Hypothalamus (tissue), 51 donors: ENCODE results near the gene FTCD.

Source experiments
- DNase-seq, 51 donors: peaks; one replicate each; lab custom pipeline; 2025; lab: John Stamatoyannopoulos, UW

The FTCD gene

DNA sequence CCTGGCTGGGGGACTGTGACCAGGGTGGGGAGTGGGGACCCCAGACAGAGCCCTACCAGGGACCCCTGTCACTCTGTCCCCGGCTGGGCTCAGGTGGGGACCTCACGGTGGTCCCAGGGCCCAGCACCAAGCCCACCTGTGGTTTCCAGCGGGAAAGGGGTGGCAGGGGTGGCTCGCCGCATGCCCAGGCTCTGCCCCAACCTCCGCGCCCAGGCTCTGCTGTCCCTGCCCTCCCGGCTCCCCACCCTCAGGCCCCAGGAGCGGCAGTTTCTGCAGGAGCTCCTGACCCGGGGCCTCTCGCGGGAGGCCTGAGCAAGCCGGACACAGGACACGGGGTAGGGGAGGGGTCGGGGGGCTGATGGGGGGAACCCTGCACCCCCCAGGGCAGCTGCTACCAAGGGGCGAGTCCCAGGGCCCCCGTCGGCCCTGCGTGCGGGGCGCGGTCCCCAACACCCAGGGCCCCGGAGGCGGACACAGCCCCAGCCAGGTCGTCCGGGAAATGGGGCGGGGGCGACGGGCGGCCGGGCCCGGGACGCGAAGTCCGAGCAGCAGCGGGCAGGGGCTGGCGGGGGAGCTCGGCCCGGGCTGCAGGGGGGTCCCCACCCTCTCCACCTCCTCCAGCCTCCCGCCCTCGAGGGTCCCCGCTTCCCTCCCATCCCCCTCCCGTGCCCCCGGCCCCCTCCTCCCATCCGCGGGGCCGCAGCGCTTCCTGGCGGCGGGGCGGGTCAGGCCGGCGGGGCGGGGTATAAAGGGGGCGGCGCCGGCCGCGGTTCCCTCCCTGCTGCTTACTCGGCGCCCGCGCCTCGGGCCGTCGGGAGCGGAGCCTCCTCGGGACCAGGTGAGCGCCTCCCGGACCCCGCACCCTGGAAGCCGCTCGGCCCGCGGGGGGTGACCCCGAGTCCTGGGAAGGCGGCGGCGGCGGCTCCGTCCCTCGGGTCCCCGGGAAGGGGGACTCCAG lies 57.8 kb downstream of the FTCD start, which contains the start of gene COL6A2:
COL6A2 (plus strand) TSS at position 777 of the 958 bp plus-strand sequence.
- DNase-seq = no peak

DNA sequence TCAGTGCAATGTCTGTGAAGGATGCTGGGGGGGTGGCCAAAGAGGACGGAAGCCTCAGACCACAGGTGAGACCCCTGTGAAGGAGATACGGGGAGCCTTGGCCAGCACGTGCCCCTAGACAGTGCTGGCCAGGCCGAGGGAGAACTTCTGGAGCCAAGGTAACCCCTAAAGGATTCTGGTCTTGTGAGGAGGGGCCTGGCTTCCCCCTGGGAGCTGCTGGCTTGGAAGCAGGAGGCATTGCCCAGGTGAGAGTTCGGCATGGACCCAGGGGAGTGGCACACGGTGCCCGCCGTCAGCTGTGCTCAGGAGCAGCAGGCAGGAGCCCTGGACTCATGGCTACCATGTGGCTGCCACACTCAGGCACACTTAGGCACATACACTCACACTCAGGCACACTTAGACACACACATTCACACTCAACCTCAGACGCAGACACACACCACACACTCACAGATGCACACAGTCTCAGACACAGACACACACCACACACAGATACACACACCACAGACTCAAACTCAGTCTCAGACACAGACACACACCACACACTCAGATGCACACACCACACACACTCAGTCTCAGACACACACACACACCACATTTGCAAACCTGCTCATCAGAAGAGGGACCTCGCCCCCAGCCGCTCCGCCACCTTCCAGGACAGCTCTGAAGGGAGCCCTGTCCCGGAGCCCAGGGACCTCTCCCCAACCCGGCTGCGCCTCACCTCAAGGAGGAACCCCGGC lies 58.6 kb downstream of the FTCD start:
- no peak for DNase-seq

DNA sequence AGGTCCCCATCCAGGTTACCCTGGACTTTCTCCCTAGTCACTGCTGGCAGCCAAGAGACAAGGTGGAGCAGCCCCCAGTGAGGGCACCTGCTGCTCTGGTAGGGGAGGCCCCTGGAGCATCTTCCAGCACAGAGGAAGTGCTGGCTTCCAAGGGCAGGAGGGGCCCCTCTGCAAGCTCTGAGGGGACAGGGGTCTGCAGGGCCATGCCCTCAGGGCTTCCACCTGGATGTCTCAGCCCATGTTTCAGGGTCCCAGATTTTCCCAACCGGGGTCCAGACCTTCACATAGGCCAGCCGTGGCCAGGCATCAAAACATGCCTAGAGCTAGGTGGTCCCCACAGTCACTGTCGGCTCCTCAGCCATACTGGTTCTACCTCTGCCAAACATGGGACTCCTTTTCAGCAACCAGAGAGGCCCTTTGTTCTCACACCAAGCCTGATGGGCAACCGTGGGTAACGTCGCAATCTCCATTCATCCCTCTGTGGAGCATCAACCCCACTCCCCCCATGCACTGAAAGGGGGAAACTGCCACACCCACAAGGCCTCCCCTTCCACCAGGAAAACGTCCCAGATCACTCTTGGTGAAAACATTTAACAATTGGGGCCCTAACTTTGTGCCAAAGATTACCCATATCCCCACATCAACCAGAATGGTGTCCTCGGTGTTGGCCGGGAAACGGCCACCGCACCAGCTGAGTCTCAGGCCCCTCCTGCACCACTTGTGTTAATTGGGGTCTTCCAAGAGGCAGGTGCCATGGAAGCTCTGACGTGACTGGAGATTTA lies 59.4 kb downstream of the FTCD start:
- DNase-seq = no peak

DNA sequence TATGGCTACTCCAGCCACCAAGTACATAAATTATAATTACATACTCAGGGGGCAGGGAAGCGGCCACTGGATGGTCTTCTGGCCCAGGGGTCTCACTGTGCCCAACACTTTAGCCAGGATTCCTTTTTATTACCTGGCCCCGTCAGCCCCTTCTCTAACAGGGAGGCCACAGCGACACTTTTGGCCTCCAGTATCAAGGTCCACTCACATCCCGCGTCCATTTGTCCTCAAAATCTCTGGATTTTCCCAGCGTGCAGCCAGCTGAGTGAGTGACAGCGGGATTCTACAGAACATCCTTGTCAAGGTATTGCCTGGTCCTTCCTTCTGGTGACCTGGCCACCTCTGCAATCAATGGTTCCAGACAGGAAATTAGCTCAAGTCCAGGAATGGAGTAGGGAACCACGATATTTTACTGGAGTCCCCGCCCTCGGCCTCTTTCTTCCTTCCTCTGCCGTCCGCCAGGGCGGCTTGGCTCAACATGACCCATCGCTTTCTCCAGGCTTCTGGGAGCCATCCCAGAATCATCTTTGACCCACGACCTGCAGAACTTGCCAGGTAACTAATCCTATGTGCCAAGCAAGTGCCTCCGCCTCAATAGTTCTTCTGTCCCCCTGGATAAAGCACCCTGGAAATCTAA lies 60.2 kb downstream of the FTCD start:
- no peak for DNase-seq

DNA sequence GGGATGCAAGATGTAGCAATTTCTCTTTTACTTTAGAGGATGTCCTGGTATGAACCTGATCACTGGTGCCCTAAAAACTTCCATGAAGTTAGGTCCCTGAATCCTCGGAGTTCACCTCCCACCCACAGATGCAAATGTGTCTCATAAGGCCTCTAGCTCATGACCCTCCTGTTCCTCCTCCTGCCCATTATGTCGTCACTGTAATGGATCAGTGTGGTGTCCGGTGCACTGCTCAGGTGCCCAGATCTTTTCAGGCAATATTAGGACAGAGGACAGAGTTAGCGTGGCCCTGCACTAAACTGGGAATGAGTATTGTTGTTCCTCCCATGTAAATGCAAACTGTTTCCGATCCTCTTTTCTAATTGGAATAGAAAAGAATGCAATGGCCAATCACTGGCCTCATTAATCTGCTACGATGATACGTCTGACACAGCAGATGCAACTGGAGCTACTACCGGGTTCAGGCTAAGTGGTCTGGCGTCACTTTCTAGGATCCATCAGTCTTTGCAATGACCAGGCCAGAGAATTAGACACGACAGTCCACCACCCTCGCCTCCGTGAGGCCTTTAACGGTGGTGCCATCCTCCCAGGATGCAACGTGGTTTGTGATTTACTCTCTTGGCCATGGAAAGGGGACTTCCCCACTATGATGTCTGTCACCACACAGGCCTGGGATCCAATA lies 60.8 kb downstream of the FTCD start:
- DNase-seq = no peak

DNA sequence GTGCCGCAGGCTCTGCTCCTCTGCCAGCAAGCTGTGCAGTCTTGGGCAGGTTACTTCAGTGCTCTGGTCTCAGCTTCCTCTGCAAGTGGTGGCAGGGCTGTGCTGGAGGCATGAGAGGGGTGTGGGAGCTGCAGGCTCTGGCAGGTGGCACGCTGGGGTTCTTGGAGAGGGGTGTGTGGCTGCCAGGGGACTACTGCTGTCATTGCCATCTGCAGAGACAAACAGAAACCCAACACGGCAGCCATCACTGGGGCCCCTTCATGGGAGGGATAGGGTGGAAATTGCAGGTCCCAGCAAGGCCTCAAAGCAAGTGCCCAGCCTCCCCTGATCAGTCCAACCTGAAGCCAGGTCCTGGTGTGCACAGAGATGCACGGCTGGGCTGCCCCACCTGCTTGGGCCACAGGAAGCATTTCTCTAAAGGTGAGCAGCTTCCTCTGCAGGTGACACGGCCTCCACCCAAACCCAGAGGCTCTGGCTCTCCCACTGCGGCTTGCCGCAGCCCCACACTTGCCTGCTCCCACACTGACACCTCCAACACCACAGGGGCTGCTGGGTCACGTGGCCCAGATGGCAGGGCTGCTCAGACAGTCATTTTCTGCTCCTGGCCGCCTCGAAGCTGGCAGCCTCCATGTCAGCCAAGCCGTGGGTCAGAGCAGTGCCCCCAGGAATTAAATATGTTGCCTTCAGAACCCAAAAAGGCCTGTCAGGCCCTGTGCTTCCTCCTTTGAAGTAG lies 61.5 kb downstream of the FTCD start:
- DNase-seq = no peak

DNA sequence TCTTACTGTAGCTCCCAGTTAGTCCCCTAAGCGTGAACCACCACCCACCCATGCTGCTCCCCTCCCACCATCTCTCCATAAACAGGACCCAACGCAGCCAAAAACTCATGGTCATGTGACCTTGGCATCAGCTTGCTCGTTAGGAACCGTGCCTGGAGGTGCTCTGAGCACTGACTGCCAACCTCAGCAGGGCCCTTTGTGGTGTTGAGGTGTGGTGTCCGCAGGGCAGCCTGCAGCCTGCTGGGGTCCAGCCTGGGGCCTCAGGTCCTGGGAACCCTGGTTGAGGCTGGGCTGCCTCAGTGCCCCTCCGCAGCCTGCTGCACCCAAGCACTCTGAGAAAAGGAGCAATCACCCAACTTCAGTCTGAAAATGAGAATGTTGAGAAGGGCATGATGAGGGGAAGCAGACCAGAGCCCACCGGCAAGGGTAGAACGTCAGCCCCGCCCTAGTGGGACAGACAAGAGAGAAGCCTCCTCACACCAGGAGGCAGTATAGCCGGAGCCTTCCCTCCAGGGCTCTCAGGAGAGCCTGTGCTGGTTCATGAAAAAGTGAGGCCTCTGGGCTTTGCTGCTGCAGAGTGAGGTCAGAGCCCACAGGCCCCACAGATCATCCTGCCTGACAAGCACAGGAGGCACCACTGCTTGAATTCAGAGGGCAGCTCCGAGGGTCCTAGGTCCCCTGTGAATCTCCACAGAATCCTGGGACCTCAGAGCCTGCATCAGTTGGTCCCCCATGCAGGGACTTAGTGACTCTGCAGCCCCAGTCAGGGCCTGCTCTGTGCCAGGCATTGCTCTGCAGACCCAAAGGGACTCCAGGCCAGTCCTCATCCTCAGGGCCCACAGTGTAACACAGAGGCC lies 62.3 kb downstream of the FTCD start:
- DNase-seq = no peak

DNA sequence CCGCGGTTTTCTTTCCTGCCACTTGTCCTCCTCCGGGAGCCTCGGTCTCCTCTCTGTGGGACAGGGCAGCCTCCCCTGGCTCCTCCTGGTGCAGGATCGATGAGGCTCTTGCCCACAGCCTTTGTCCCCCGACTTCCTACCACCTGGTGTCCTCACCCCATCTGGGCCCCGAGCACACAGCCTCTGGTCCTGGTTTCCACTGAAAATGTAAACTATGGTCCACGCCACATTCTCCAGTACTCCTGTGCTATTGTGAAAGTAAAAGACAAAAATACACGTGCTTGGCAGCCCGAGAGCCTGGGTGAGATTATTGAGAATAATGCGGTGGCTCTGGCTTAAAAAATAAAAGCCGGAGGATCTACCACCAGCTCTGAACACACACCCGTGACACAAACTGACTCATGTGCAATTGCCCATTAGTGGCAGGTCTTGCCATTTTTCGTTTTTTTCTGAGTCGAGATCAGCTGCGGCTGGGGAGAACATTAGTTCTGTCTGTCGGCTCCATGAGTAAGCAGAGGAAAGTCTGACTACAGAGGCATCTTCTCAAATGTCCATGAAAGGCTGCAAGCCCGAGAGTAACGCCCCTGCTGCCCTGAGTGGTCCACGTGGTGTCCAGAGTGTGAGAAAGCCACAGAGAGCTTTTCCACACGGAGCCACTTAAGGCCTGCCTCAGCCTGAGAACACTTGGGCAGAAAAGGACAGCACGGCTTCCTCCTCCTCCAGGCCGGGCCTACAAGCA lies 63.2 kb downstream of the FTCD start:
- DNase-seq = no peak

DNA sequence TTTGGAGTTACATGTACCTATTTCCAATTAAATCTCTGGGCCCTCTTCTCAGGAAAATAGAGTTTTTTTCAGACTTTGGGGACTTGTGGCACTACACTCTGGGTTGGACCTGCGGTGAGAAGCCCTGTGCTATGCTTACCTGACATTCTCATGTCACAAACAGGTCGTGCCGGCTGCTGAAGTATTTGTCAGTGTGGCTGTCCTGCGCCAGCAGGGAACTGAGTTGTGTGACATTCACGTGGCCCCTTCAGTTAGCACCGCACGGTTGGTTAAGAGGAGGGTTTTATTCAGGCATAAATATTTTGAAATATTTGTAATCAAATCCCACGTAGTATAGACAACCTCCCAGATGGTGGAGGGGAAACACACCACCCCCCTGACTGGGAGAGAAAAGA lies 63.8 kb downstream of the FTCD start:
- no peak for DNase-seq

DNA sequence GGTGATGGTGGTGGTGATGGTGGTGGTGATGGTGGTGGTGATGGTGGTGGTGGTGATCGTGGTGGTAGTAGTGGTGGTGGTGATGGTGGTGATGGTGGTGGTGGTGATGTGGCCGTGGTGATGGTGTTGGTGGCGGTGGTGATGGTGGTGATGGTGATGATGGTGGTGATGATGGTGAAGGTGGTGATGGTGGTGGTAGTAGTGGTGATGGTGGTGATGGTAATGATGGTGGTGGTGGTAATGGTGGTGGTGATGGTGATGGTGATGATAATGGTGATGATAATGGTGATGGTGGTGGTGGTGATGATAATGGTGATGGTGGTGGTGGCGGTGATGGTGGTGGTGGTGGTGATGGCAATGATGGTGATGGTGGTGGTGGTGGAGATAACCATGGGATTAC lies 64.3 kb downstream of the FTCD start:
- no peak for DNase-seq

DNA sequence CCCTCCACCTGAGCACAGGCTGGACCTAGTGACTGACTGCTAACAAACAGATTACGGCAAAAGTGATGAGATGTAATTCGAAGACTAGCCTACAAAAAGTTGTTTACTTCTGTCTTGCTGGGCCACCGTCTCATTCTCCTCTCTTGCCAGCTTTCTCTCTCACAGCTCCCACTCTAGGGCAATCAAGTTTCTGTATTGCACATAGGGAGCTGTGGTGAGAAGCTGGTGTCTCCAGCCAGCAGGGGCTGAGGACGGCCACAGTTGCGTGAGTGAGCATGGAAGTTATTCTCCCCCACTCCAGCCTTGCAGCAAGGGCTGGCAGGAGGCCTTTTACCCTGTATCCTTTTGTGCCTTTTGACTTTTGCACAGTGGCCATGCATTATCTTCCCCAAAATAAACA lies 66.1 kb downstream of the FTCD start:
- DNase-seq = no peak

DNA sequence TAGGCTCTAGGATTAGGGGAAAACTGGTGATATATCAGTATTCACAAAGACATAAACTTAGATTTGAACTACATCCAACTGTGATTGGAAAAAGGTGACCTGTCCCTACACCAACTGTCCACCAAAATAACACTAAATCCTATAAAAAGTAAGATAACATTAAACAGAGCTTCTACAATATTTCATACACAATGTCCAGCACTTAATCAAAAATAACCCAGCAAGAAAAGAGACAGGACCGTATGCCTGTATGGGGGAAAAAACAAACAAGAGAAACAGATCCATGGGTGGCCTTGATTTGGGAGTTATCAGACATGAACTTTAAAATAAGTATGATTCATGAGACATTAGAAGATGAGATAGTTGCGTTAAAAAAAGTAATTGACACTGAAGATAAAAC lies 67.2 kb downstream of the FTCD start:
- DNase-seq = no peak

DNA sequence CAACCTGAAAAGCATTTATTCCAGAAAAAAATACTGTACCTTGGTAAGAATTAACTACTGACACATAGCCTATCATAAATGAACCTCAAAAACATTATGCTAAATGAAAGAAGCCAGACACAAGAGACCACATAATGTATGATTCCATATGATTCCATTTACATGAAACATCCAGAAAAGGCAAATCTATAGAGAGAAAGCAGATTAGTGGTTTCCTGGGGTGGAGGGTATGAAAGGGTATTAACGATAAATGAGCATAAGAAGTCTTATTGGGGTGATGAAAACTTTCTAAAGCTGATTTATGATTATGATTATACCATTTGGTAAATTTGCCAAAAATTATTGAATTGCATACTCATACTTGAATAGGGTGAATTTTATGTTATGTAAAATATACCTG lies 67.7 kb downstream of the FTCD start:
- DNase-seq = no peak
